ENCODE data around the gene C1orf146. TPM values are rescaled to one million over a fixed set of nuclear protein-coding genes. Genes with fewer than 3 reads are reported as not detected.
"Not testable (repeated sequence)": the region's sequence is repeated elsewhere in the genome, so short reads cannot be mapped to it uniquely, and the experiment has no call there.

The C1orf146 gene
- total RNA-seq, 1 donor from 2014 or later, result not detected

DNA sequence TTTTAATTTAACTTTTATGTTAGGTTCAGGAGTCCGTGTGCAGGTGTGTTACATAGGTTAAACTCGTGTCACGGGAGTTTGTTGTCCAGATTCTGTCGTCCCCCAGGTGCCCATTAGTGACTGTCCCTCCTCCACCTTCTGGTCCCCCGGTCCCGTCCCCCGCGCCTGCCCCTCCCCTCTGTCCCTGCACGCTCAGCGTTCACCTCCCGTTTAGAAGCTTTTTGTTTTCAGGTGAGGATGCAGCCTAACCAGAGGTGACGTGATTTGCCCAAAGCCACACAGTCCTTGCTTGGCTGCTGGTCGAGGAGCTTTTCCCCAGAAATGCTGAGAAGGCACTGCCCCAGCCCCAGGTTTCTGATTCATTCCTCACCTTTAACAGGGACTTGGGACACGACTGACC lies 844 bp downstream of the C1orf146 start:
- H3K36me3 Mint-ChIP-seq (ENCODE audit: low read depth), result no peaks in the 10 kb centered on the region
- no peaks in the 10 kb centered on the region for H3K27me3 Mint-ChIP-seq (ENCODE audit: insufficient read depth)
- no peak overlapping the region for H3K27ac Mint-ChIP-seq
- intact Hi-C loops (cut with micrococcal nuclease), result no loop called here
- no peaks in the 10 kb centered on the region for H3K9me3 Mint-ChIP-seq
- no peak for DNase-seq (ENCODE audit: low spot score)
- H3K4me1 Mint-ChIP-seq (ENCODE audit: low read depth), result no peaks in the 10 kb centered on the region
- H3K4me3 Mint-ChIP-seq, result no peak overlapping the region

DNA sequence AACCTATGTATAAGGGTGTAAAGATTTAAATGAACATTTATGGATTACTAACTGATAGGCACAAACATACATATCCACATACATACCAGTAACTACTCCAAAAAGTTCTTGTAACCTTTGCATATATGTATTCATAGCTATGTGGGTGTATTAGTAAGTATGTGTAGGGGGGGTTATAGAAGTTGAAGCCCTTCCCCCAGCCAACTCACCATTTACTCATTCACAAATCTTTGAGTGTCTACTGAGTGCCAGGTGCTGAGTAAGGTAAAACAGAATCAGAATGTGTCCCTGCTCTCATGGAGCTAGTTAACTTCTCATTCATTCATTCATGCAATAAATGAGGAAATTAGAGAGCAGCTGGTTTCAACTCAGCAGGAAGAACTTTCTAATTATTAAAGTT lies 1.3 kb downstream of the C1orf146 start:
- Mint-ChIP-seq H3K27me3 (ENCODE audit: insufficient read depth) (no peaks in the 10 kb centered on the region), H3K9me3 (no peaks in the 10 kb centered on the region), H3K36me3 (ENCODE audit: low read depth) (no peaks in the 10 kb centered on the region), H3K27ac (no peak overlapping the region), H3K4me3 (no peak overlapping the region), H3K4me1 (ENCODE audit: low read depth) (no peaks in the 10 kb centered on the region)
- no peak for DNase-seq (ENCODE audit: low spot score)
- intact Hi-C loops (cut with micrococcal nuclease), result no loop called here

- Mint-ChIP-seq H3K9me3 (no peaks in the 10 kb centered on the region), H3K27ac (no peak overlapping the region), H3K4me1 (ENCODE audit: low read depth) (no peaks in the 10 kb centered on the region), H3K27me3 (ENCODE audit: insufficient read depth) (peaks cover 4% of the 10 kb centered on the region), H3K36me3 (ENCODE audit: low read depth) (no peaks in the 10 kb centered on the region), H3K4me3 (no peak overlapping the region)
- intact Hi-C loops (cut with micrococcal nuclease), result no loop called here
- DNase-seq (ENCODE audit: low spot score), result no peak
Measured at GRCh38 chr1:92228401-92228800, 10.7 kb downstream of the C1orf146 start.

GRCh38 chr1:92230736-92231135 lies 13.0 kb downstream of the C1orf146 start:
- no peak overlapping the region for H3K4me3 Mint-ChIP-seq
- intact Hi-C loops (cut with micrococcal nuclease), result no loop called here
- peaks cover 4% of the 10 kb centered on the region for H3K27me3 Mint-ChIP-seq (ENCODE audit: insufficient read depth)
- no peaks in the 10 kb centered on the region for H3K4me1 Mint-ChIP-seq (ENCODE audit: low read depth)
- DNase-seq (ENCODE audit: low spot score), result no peak
- H3K9me3 Mint-ChIP-seq, result no peaks in the 10 kb centered on the region
- no peak overlapping the region for H3K27ac Mint-ChIP-seq
- H3K36me3 Mint-ChIP-seq (ENCODE audit: low read depth), result no peaks in the 10 kb centered on the region

DNA sequence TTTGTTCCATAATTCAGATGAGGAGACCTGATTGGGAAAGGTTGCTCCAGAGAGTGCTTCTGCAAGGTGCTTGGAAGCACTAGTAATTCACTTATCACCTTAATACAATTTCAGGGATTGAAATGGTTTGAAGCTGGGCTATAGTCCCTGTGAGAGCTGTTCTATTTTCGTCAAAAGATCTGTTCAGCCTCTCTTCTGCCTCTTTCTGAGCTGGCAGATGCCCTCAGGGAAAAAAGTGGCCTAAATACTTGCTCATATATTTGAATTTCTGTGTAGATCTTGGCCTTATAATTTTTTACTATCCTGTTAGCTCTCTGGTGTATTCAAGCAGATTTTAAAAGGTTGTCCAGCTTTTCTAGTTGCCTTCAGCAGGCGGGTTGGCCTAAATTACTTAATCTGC lies 22.3 kb downstream of the C1orf146 start:
- Mint-ChIP-seq H3K4me3 (no peak overlapping the region), H3K9me3 (no peaks in the 10 kb centered on the region), H3K36me3 (ENCODE audit: low read depth) (peaks cover 2% of the 10 kb centered on the region), H3K27me3 (ENCODE audit: insufficient read depth) (peaks cover 3% of the 10 kb centered on the region), H3K27ac (no peak overlapping the region), H3K4me1 (ENCODE audit: low read depth) (no peaks in the 10 kb centered on the region)
- intact Hi-C loops (cut with micrococcal nuclease), result no loop called here
- no peak for DNase-seq (ENCODE audit: low spot score)

- Mint-ChIP-seq H3K9me3 (no peaks in the 10 kb centered on the region), H3K27me3 (ENCODE audit: insufficient read depth) (no peaks in the 10 kb centered on the region), H3K4me1 (ENCODE audit: low read depth) (peaks cover under 1% of the 10 kb centered on the region), H3K4me3 (no peak overlapping the region), H3K27ac (no peak overlapping the region), H3K36me3 (ENCODE audit: low read depth) (peaks cover 12% of the 10 kb centered on the region)
- intact Hi-C loops (cut with micrococcal nuclease), result no loop called here
- no peak for DNase-seq (ENCODE audit: low spot score)
Measured at GRCh38 chr1:92244376-92244775, 26.7 kb downstream of the C1orf146 start.

DNA sequence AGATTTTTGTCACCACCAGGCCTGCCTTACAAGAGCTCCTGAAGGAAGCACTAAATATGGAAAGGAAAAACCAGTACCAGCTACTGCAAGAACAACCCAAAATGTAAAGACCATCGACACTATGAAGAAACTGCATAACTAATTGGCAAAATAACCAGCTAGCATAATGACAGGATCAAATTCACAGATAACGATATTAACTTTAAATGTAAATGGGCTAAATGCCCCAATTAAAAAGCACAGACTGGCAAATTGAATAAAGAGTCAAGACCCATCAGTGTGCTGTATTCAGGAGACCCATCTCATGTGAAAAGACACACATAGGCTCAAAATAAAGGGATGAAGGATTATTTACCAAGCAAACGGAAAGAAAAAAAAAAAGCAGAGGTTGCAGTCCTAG lies 37.0 kb downstream of the C1orf146 start:
- H3K27me3 Mint-ChIP-seq (ENCODE audit: insufficient read depth); DNase-seq (ENCODE audit: low spot score); H3K27ac Mint-ChIP-seq; H3K4me3 Mint-ChIP-seq; intact Hi-C loops (cut with micrococcal nuclease): not testable (repeated sequence)
- Mint-ChIP-seq H3K36me3 (ENCODE audit: low read depth) (peaks cover 58% of the 10 kb centered on the region), H3K4me1 (ENCODE audit: low read depth) (peaks cover 11% of the 10 kb centered on the region), H3K9me3 (peaks cover 13% of the 10 kb centered on the region)

- no peak for DNase-seq (ENCODE audit: low spot score)
- H3K36me3 Mint-ChIP-seq (ENCODE audit: low read depth), result peaks cover 61% of the 10 kb centered on the region
- H3K27me3 Mint-ChIP-seq (ENCODE audit: insufficient read depth), result no peaks in the 10 kb centered on the region
- H3K27ac Mint-ChIP-seq, result no peak overlapping the region
- intact Hi-C loops (cut with micrococcal nuclease), result no loop called here
- no peak overlapping the region for H3K4me3 Mint-ChIP-seq
- peaks cover 10% of the 10 kb centered on the region for H3K4me1 Mint-ChIP-seq (ENCODE audit: low read depth)
- peaks cover 13% of the 10 kb centered on the region for H3K9me3 Mint-ChIP-seq
Measured at GRCh38 chr1:92259350-92259749, 41.6 kb downstream of the C1orf146 start.

- DNase-seq (ENCODE audit: low spot score), result no peak
- no peaks in the 10 kb centered on the region for H3K9me3 Mint-ChIP-seq
- H3K36me3 Mint-ChIP-seq (ENCODE audit: low read depth), result peaks cover 38% of the 10 kb centered on the region
- no peak overlapping the region for H3K4me3 Mint-ChIP-seq
- no peaks in the 10 kb centered on the region for H3K27me3 Mint-ChIP-seq (ENCODE audit: insufficient read depth)
- H3K27ac Mint-ChIP-seq, result no peak overlapping the region
- no peaks in the 10 kb centered on the region for H3K4me1 Mint-ChIP-seq (ENCODE audit: low read depth)
- intact Hi-C loops (cut with micrococcal nuclease), result no loop called here
Measured at GRCh38 chr1:92262516-92262915, 44.8 kb downstream of the C1orf146 start.

DNA sequence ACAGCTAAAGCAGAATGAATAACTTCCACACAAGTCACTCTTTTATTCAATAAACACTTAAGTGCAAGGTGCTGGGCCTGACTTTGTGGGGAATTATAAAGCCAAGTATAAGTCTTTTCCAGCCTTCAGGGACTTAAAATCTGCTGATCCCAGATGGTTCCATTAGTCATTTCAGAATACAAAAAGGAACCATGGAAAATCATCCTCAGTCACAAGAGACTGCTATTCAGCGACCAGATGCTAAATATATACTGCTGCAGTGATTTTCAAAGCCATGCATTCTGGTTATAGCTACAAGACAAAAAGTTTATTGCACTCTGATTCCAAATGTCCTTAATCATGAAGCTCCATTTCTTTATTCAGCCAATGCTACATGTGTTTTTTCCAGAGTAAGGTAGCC lies 55.3 kb downstream of the C1orf146 start:
- H3K36me3 Mint-ChIP-seq (ENCODE audit: low read depth), result peaks cover 42% of the 10 kb centered on the region
- intact Hi-C loops (cut with micrococcal nuclease), result no loop called here
- no peaks in the 10 kb centered on the region for H3K9me3 Mint-ChIP-seq
- no peaks in the 10 kb centered on the region for H3K27me3 Mint-ChIP-seq (ENCODE audit: insufficient read depth)
- H3K4me1 Mint-ChIP-seq (ENCODE audit: low read depth), result peaks cover 7% of the 10 kb centered on the region
- H3K4me3 Mint-ChIP-seq, result no peak overlapping the region
- DNase-seq (ENCODE audit: low spot score), result no peak
- no peak overlapping the region for H3K27ac Mint-ChIP-seq

DNA sequence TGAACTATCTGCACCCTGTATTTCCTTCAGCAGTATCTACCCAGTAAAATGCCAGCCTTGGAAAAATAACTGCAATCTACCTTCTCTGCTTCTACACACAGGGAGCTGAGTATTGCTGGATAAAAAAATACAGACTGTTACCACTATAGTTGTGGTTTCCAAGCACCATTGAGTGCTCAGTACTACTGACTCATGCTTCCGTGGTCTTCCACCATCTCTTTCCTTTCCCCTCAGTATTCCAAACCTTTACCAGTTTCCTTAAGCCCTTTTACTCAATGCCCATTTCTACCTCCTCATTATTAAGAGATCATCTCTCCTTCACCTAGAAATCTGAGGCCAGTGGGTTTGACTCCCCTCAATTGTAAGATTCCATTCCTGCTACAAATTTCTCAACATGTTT lies 57.2 kb downstream of the C1orf146 start:
- Mint-ChIP-seq H3K4me3 (no peak overlapping the region), H3K27ac (no peak overlapping the region), H3K9me3 (no peaks in the 10 kb centered on the region), H3K27me3 (ENCODE audit: insufficient read depth) (no peaks in the 10 kb centered on the region), H3K36me3 (ENCODE audit: low read depth) (peaks cover 41% of the 10 kb centered on the region), H3K4me1 (ENCODE audit: low read depth) (peaks cover 7% of the 10 kb centered on the region)
- no peak for DNase-seq (ENCODE audit: low spot score)
- intact Hi-C loops (cut with micrococcal nuclease), result no loop called here

DNA sequence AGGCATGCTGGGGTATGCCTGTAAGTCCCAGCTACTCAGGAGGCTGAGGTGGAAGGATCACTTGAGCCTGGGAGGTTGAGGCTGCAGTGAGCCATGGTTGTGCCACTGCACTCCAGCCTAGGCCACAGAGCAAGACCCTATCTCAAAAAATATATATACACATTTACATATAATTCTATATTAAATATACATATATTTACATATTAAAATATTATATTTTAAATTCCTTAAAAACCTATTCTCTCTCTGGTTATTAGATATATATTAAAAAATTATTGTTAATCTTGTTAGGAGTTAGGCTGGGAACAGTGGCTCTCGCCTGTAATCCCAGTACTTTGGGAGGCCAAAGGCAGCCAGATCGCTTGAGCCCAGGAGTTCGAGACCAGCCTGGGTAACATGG lies 58.4 kb downstream of the C1orf146 start:
- intact Hi-C loops (cut with micrococcal nuclease), result no loop called here
- no peak for DNase-seq (ENCODE audit: low spot score)
- Mint-ChIP-seq H3K4me3 (no peak overlapping the region), H3K9me3 (no peaks in the 10 kb centered on the region), H3K27me3 (ENCODE audit: insufficient read depth) (no peaks in the 10 kb centered on the region), H3K4me1 (ENCODE audit: low read depth) (peaks cover 14% of the 10 kb centered on the region), H3K27ac (no peak overlapping the region), H3K36me3 (ENCODE audit: low read depth) (peaks cover 51% of the 10 kb centered on the region)

DNA sequence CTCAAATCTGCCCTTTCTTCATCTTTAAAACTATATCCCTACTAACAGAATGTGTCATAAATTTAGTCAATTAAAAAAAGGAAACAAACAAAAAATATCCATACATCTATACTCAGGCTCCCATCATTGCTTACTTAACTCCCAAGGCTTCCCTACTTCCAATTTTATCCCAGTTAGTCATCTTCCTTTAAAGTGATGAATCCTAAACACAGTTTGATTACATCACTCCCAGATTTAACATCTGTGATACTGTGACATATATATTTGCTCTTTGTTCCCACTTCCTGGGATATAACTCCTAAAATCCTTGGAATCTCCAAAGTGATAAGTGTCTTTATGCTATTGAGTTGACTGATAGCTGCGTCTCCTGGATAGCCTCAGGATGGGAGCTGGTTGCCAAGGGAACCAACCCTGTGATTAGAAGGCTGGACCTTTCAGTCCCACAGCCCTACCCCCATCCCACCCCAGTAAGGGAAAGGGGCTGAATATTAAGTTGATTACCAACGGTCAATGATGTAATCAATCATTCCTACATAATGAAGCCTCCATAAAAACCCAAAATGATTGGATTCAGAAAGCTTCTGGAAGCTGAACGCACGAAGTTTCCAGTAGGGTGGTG lies 59.5 kb downstream of the C1orf146 start:
- intact Hi-C loops (cut with micrococcal nuclease), result no loop called here
- Mint-ChIP-seq H3K36me3 (ENCODE audit: low read depth) (peaks cover 58% of the 10 kb centered on the region), H3K4me3 (no peak overlapping the region), H3K27me3 (ENCODE audit: insufficient read depth) (no peaks in the 10 kb centered on the region), H3K9me3 (peaks cover 3% of the 10 kb centered on the region), H3K27ac (no peak overlapping the region), H3K4me1 (ENCODE audit: low read depth) (peaks cover 26% of the 10 kb centered on the region)
- no peak for DNase-seq (ENCODE audit: low spot score)

DNA sequence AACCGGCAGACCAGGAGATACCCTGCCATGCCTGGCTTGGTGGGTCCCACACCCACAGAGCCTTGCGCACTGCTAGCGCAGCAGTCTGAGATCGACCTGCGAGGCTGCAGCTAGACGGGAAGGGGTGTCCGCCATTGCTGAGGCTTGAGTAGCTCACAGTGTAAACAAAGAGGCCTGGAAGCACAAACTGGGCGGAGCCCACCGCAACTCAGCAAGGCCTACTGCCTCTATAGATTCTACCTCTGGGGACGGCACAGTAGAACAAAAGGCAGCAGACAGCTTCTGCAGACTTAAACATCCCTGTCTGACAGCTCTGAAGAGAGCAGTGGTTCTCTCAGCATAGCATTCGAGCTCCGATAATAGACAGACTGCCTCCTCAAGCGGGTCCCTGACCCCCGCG lies 62.1 kb downstream of the C1orf146 start:
- H3K4me3 Mint-ChIP-seq; H3K9me3 Mint-ChIP-seq; DNase-seq (ENCODE audit: low spot score); intact Hi-C loops (cut with micrococcal nuclease); H3K27ac Mint-ChIP-seq; H3K27me3 Mint-ChIP-seq (ENCODE audit: insufficient read depth): not testable (repeated sequence)
- Mint-ChIP-seq H3K36me3 (ENCODE audit: low read depth) (peaks cover 75% of the 10 kb centered on the region), H3K4me1 (ENCODE audit: low read depth) (peaks cover 36% of the 10 kb centered on the region)
